OCI-LY3 (cell line): ENCODE measurements around the gene CCDC110.

ENCODE experiments used
- H2AFZ ChIP-seq: fragments of 200-600, 300-600 bp; shearing (Covaris generic); 2 replicates; pipeline ENCODE4 v1.6.0; 2014; ENCODE audit warnings: antibody characterized with exemption, low read depth, low read length
- H3K27ac ChIP-seq: fragments of 200-600, 300-600 bp; sonication (generic); 2 replicates; pipeline ENCODE4 v1.5.1; 2014; ENCODE audit warnings: mild to moderate bottlenecking, low read length, moderate library complexity, mixed read lengths
- H3K27me3 ChIP-seq: fragments of 200-600, 300-600 bp; sonication (generic); 2 replicates; pipeline ENCODE4 v1.6.1; 2014; ENCODE audit warnings: low read depth, low read length, mixed read lengths
- H3K36me3 ChIP-seq: fragments of 200-600, 300-600 bp; sonication (generic); replicated peaks from 2 replicates; pipeline ENCODE3; 2014; ENCODE audit warnings: low read depth, low read length, mixed read lengths
- H3K4me1 ChIP-seq: fragments of 300-600, 200-600 bp; sonication (generic); 2 replicates; pipeline ENCODE4 v1.6.1; 2014; ENCODE audit warnings: low read length, mixed read lengths
- H3K4me2 ChIP-seq: fragments of 200-600, 300-600 bp; sonication (generic); 2 replicates; pipeline ENCODE4 v1.6.1; 2014; ENCODE audit warnings: low read length, mixed read lengths
- H3K4me3 ChIP-seq: fragments of 300-600, 200-600 bp; sonication (generic); 2 replicates; pipeline ENCODE4 v1.5.1; 2014; ENCODE audit warnings: antibody characterized with exemption, mild to moderate bottlenecking, low read length, moderate library complexity
- H3K79me2 ChIP-seq: fragments of 300-600, 200-600 bp; shearing (Covaris generic); 2 replicates; pipeline ENCODE4 v1.6.1; 2014; ENCODE audit warnings: mild to moderate bottlenecking, low read length, mixed read lengths
- H3K9ac ChIP-seq: fragments of 300-600, 200-600 bp; shearing (Covaris generic); 2 replicates; pipeline ENCODE4 v1.6.0; 2014; ENCODE audit warnings: mild to moderate bottlenecking, low read length, moderate library complexity
- H3K9me3 ChIP-seq: fragments of 200-600, 300-600 bp; shearing (Covaris generic); 2 replicates; pipeline ENCODE4 v1.6.1; 2014; ENCODE audit warnings: low read length, mixed read lengths; ENCODE audit not compliant: insufficient read depth
- H4K20me1 ChIP-seq: fragments of 200-600, 300-600 bp; sonication (generic); 2 replicates; pipeline ENCODE4 v1.6.1; 2016; ENCODE audit warnings: low read length, mixed read lengths; ENCODE audit not compliant: insufficient read depth
- EZH2phosphoT487 ChIP-seq: fragments of 200-600 bp; shearing (Covaris generic); IDR thresholded peaks from 2 replicates; pipeline ENCODE4 v1.6.1; 2018; ENCODE audit warnings: antibody characterized with exemption, mixed run types, low read depth
- TF ChIP-seq, protein P1 (sequence below): fragments of 200-600, 300-600 bp; sonication (generic); IDR thresholded peaks from 2 replicates; pipeline ENCODE4 v1.5.1; 2014; ENCODE audit warnings: antibody characterized with exemption, low read length, low read depth

Gene CCDC110

GRCh38 chr4:185424905-185425646, 46.5 kb downstream of the CCDC110 start:
- Histone ChIP-seq H4K20me1 (no peaks in the 10 kb centered on the region), H3K9ac (peak overlapping the region; percentile 68), H3K27ac (no peak overlapping the region), H3K79me2 (no peaks in the 10 kb centered on the region), H3K36me3 (no peaks in the 10 kb centered on the region), H3K9me3 (no peaks in the 10 kb centered on the region), H3K4me3 (peak overlapping the region; percentile 86), H3K27me3 (no peaks in the 10 kb centered on the region), H3K4me2 (peak overlapping the region; percentile 72), H3K4me1 (peaks cover 3% of the 10 kb centered on the region; the same call in 1 of the 2 replicates), H2AFZ (no peak overlapping the region)
- TF ChIP-seq, protein P1, sequence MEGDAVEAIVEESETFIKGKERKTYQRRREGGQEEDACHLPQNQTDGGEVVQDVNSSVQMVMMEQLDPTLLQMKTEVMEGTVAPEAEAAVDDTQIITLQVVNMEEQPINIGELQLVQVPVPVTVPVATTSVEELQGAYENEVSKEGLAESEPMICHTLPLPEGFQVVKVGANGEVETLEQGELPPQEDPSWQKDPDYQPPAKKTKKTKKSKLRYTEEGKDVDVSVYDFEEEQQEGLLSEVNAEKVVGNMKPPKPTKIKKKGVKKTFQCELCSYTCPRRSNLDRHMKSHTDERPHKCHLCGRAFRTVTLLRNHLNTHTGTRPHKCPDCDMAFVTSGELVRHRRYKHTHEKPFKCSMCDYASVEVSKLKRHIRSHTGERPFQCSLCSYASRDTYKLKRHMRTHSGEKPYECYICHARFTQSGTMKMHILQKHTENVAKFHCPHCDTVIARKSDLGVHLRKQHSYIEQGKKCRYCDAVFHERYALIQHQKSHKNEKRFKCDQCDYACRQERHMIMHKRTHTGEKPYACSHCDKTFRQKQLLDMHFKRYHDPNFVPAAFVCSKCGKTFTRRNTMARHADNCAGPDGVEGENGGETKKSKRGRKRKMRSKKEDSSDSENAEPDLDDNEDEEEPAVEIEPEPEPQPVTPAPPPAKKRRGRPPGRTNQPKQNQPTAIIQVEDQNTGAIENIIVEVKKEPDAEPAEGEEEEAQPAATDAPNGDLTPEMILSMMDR, result no peak
- no peak for TF ChIP-seq EZH2phosphoT487

GRCh38 chr4:185421366-185422124, 50.0 kb downstream of the CCDC110 start:
- Histone ChIP-seq H3K4me2 (no peak overlapping the region), H3K4me1 (peaks cover 3% of the 10 kb centered on the region; the same call in 1 of the 2 replicates), H4K20me1 (no peaks in the 10 kb centered on the region), H3K4me3 (no peak overlapping the region), H3K27ac (no peak overlapping the region), H3K36me3 (no peaks in the 10 kb centered on the region), H3K27me3 (no peaks in the 10 kb centered on the region), H3K9me3 (no peaks in the 10 kb centered on the region), H3K9ac (no peak overlapping the region), H2AFZ (no peak overlapping the region), H3K79me2 (no peaks in the 10 kb centered on the region)
- TF ChIP-seq EZH2phosphoT487, result no peak
- TF ChIP-seq, protein P1, result no peak

- H4K20me1 ChIP-seq, result no peaks in the 10 kb centered on the region
- no peak overlapping the region for H3K4me2 ChIP-seq
- no peaks in the 10 kb centered on the region for H3K36me3 ChIP-seq
- no peaks in the 10 kb centered on the region for H3K9me3 ChIP-seq
- H3K9ac ChIP-seq, result no peak overlapping the region
- H3K4me1 ChIP-seq, result no peaks in the 10 kb centered on the region
- TF ChIP-seq, protein P1, result no peak
- no peak for TF ChIP-seq EZH2phosphoT487
- no peaks in the 10 kb centered on the region for H3K79me2 ChIP-seq
- no peak overlapping the region for H3K27ac ChIP-seq
- no peaks in the 10 kb centered on the region for H3K27me3 ChIP-seq
- no peak overlapping the region for H2AFZ ChIP-seq
- H3K4me3 ChIP-seq, result no peak overlapping the region
Measured at GRCh38 chr4:185416955-185417354, 54.6 kb downstream of the CCDC110 start.

- Histone ChIP-seq H3K4me1 (no peaks in the 10 kb centered on the region), H3K4me3 (no peak overlapping the region), H3K27ac (no peak overlapping the region), H3K27me3 (no peaks in the 10 kb centered on the region), H2AFZ (no peak overlapping the region), H3K4me2 (no peak overlapping the region), H3K9me3 (no peaks in the 10 kb centered on the region), H3K36me3 (no peaks in the 10 kb centered on the region), H4K20me1 (no peaks in the 10 kb centered on the region), H3K9ac (no peak overlapping the region), H3K79me2 (no peaks in the 10 kb centered on the region)
- no peak for TF ChIP-seq EZH2phosphoT487
- TF ChIP-seq, protein P1, result no peak
Measured at GRCh38 chr4:185412412-185412811, 59.1 kb downstream of the CCDC110 start.
